Sigmoid colon (tissue), 7 donors: ENCODE measurements around the gene RHOBTB1. TPM values are rescaled to one million over a fixed set of nuclear protein-coding genes. Genes with fewer than 3 reads are reported as not detected.

Source experiments
- DNase-seq: peaks from one replicate; pipeline ENCODE4 v3.0.0-alpha.2; 2019
- H3K27ac ChIP-seq, 4 donors: fragments of 200-600 bp; sonication (generic); one replicate each; pipeline ENCODE4 v1.5.1; 2016 to 2019; ENCODE audit warnings: mild to moderate bottlenecking in 1 of 4
- H3K27me3 ChIP-seq, 3 donors: fragments of 200-600 bp; sonication (generic); one replicate each; pipeline ENCODE4 v1.5.1; 2019; ENCODE audit warnings: mild to moderate bottlenecking in 1 of 3
- H3K36me3 ChIP-seq, 4 donors: fragments of 200-600 bp; sonication (generic); one replicate each; pipeline ENCODE4 v1.5.1; 2016 to 2019
- H3K4me1 ChIP-seq, 4 donors: fragments of 200-600 bp; sonication (generic); one replicate each; pipeline ENCODE4 v1.5.1; 2017 to 2019
- H3K4me3 ChIP-seq, 4 donors: fragments of 200-600 bp; sonication (generic); one replicate each; pipeline ENCODE4 v1.5.1; 2017 to 2019; ENCODE audit warnings: mild to moderate bottlenecking in 2 of 4, moderate library complexity in 1 of 4
- H3K9me3 ChIP-seq, 4 donors: fragments of 200-600 bp in 3 of 4; sonication (generic) in 3 of 4; one replicate each; pipeline versions ENCODE4 v1.5.1 to v1.6.1; 2013 to 2019
- CTCF ChIP-seq, 4 experiments: fragments of 450-650 bp in 3 of 4; fragments of 200-600 bp in 1 of 4; IDR thresholded peaks; one replicate each; pipeline ENCODE4 v1.5.1; 2016 to 2019; ENCODE audit warnings: antibody characterized with exemption in 4 of 4, mild to moderate bottlenecking in 3 of 4, moderate library complexity in 2 of 4
- EP300 ChIP-seq, 4 donors: sonication (generic); formaldehyde crosslinking; IDR thresholded peaks; one replicate each; pipeline ENCODE4 v1.6.1; 2017; ENCODE audit warnings: antibody characterized with exemption in 4 of 4
- POLR2A ChIP-seq, 2 donors: fragments of 450-650 bp; IDR thresholded peaks; one replicate each; pipeline ENCODE4 v1.6.1; 2016; ENCODE audit warnings: antibody characterized with exemption in 2 of 2, mild to moderate bottlenecking in 2 of 2, moderate library complexity in 2 of 2
- POLR2AphosphoS5 ChIP-seq, 4 donors: sonication (generic); formaldehyde crosslinking; IDR thresholded peaks; one replicate each; pipeline ENCODE4 v1.6.1; 2017; ENCODE audit warnings: antibody characterized with exemption in 4 of 4
- WGBS, 2 donors: extraction: QIAGEN DNeasy Blood & Tissue Kit; methylation state at CpG; one replicate each; pipeline ENCODE4 v1.1.7; 2013; 5-methylcytosine and 5-hydroxymethylcytosine counted together
- intact Hi-C: fragments of 100-400 bp; cut with DNase I; formaldehyde crosslinking; loops from one replicate; pipeline ENCODE4 v1.15.1; 2023
- polyA plus RNA-seq, 3 donors: library from polyadenylated mRNA; stranded (reverse); fragments of 200-250 nt; gene quantifications; one replicate each; pipeline ENCODE4 v1.2.3, GENCODE V29; 2013
- total RNA-seq, 4 donors: library from RNA; depleted of rRNA; stranded (reverse); fragments of >200 nt; gene quantifications; one replicate each; pipeline ENCODE4 v1.1.0, GENCODE V29; 2016
- donor health status: healthy with polysubstance abuse.
- donor health status: Bipolar disorder and iron deficiency.
- donor health status: healthy.

RHOBTB1 gene
- total and polyA plus RNA-seq, 7 donors, result 3.3 to 25.5 (median 8.6) TPM

DNA sequence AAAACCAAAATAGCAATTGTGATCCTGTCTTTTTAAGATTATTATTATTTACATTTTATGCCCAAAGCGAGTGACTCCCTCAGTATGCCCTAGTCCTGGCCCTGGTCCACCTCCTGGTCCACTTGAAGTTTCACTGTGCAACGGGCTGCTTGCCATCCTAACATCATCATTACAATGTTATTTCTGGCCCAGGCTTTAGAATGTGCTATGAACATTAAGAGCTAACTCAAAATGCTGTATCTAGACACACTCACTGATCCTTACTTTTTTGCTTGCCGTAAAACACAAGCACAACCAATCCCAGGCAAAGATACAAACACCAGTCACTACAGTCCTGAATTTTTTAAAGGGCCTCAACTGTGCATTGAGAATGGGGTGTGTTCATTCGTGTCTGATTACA lies 38.4 kb downstream of the RHOBTB1 start:
- Histone ChIP-seq H3K4me3 (no peak overlapping the region), H3K27ac (peak overlapping the region; percentile 58 to 69 (median 64)), H3K27me3 (no peaks in the 10 kb centered on the region), H3K9me3 (no peaks in the 10 kb centered on the region), H3K36me3 (no peaks in the 10 kb centered on the region), H3K4me1 (peaks cover 0 to 50% (median 48%) of the 10 kb centered on the region in 4 donors)
- TF ChIP-seq POLR2A (IDR thresholded peaks at IDR 0.05) (no peak), CTCF (IDR thresholded peaks at IDR 0.05) (no peak), EP300 (IDR thresholded peaks at IDR 0.05) (no peak), POLR2AphosphoS5 (IDR thresholded peaks at IDR 0.05) (peak in 3 of 4 donors; percentile 22 to 45 (median 39))
- 78 to 88% methylated on average over 4 of the region's 4 CpGs for WGBS, 2 donors
- intact Hi-C loops, result loop anchor here (2.0 kb wide), 1 partner anchor 39 kb away; the partner anchor contains the start of gene RHOBTB1
- peak; percentile 89 for DNase-seq

GRCh38 chr10:60903096-60903495 lies 40.9 kb downstream of the RHOBTB1 start:
- 96% methylated on average over 3 of the region's 3 CpGs for WGBS, 2 donors
- Histone ChIP-seq H3K36me3 (no peaks in the 10 kb centered on the region), H3K27ac (no peak overlapping the region), H3K4me1 (peaks cover 0 to 45% (median 38%) of the 10 kb centered on the region in 4 donors), H3K27me3 (no peaks in the 10 kb centered on the region), H3K4me3 (no peak overlapping the region), H3K9me3 (no peaks in the 10 kb centered on the region)
- intact Hi-C loops, result no loop called here
- TF ChIP-seq POLR2AphosphoS5 (IDR thresholded peaks at IDR 0.05) (no peak), POLR2A (IDR thresholded peaks at IDR 0.05) (no peak), EP300 (IDR thresholded peaks at IDR 0.05) (no peak), CTCF (IDR thresholded peaks at IDR 0.05) (no peak)
- no peak for DNase-seq

GRCh38 chr10:60901561-60902235 lies 42.3 kb downstream of the RHOBTB1 start:
- Histone ChIP-seq H3K27ac (no peak overlapping the region), H3K4me1 (peaks cover 0 to 43% (median 32%) of the 10 kb centered on the region in 4 donors)
- WGBS, 2 donors, result 95% methylated on average over 6 of the region's 6 CpGs

GRCh38 chr10:60899266-60899665 lies 44.7 kb downstream of the RHOBTB1 start:
- no peak overlapping the region for H3K4me3 ChIP-seq
- H3K9me3 ChIP-seq, result no peaks in the 10 kb centered on the region
- peaks cover 0 to 51% (median 37%) of the 10 kb centered on the region in 4 donors for H3K4me1 ChIP-seq
- intact Hi-C loops, result no loop called here
- H3K36me3 ChIP-seq, result no peaks in the 10 kb centered on the region
- no peak overlapping the region for H3K27ac ChIP-seq
- TF ChIP-seq POLR2A (IDR thresholded peaks at IDR 0.05) (no peak), EP300 (IDR thresholded peaks at IDR 0.05) (no peak)
- 92 to 94% methylated on average over 7 of the region's 7 CpGs for WGBS, 2 donors
- no peaks in the 10 kb centered on the region for H3K27me3 ChIP-seq
- no peak for DNase-seq

More at GRCh38 chr10:60901561-60902235, 42.3 kb downstream of the RHOBTB1 start:
- no peaks in the 10 kb centered on the region for H3K27me3 ChIP-seq
- TF ChIP-seq CTCF (IDR thresholded peaks at IDR 0.05), result no peak
- no peak for TF ChIP-seq POLR2A (IDR thresholded peaks at IDR 0.05)
- no peak for TF ChIP-seq EP300 (IDR thresholded peaks at IDR 0.05)
- no peak for DNase-seq
- no peaks in the 10 kb centered on the region for H3K9me3 ChIP-seq
- H3K4me3 ChIP-seq, result no peak overlapping the region
- intact Hi-C loops, result no loop called here
- H3K36me3 ChIP-seq, result no peaks in the 10 kb centered on the region

DNA sequence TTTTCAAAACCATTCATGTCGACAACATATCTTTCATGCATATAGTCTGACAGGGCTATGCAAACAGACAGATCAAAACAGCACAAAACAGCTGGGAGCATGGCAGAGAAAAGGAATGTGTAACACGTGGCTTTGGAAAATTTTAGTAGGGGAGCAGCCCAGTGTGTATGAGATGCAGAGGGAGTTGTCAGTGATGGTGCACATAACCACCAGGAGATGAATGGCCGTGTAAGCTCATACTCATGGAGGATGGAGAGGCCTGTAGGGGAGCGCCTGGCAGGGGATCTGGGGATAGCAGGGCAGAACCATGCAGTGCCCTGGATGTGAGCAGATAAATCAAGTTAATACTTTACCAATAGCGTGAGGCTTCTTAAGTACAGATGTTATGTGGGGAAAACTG lies 45.7 kb downstream of the RHOBTB1 start:
- no peak for DNase-seq
- Histone ChIP-seq H3K4me1 (peaks cover 0 to 61% (median 45%) of the 10 kb centered on the region in 4 donors), H3K27me3 (no peaks in the 10 kb centered on the region), H3K4me3 (no peak overlapping the region), H3K36me3 (no peaks in the 10 kb centered on the region), H3K27ac (peak overlapping the region in 1 of 4 donors; percentile 27), H3K9me3 (no peaks in the 10 kb centered on the region)
- intact Hi-C loops, result no loop called here
- TF ChIP-seq POLR2A (IDR thresholded peaks at IDR 0.05) (no peak), CTCF (IDR thresholded peaks at IDR 0.05) (no peak), POLR2AphosphoS5 (IDR thresholded peaks at IDR 0.05) (no peak), EP300 (IDR thresholded peaks at IDR 0.05) (no peak)
- WGBS, 2 donors, result 86 to 90% methylated on average over 5 of the region's 5 CpGs
